HG02571 (cell line): ENCODE measurements around the gene TSPAN14.

Source experiments
- ATAC-seq: cut with Tn5 transposase; IDR thresholded peaks from one replicate; pipeline ENCODE4 v1.9.1; 2021; ENCODE audit warnings: mild to moderate bottlenecking, moderate library complexity; ENCODE audit not compliant: unreplicated experiment

TSPAN14 gene

GRCh38 chr10:80580638-80581468 is 126.7 kb downstream of the TSPAN14 start:
- no peak for ATAC-seq

GRCh38 chr10:80581469-80581835 is 127.3 kb downstream of the TSPAN14 start:
- ATAC-seq: no peak

- ATAC-seq: no peak
Measured at GRCh38 chr10:80582286-80582960, 128.3 kb downstream of the TSPAN14 start.
